CD4-positive, alpha-beta memory T cell (primary cell): ENCODE results near the gene MCRS1. TPM values are rescaled to one million over a fixed set of nuclear protein-coding genes. Genes with fewer than 3 reads are reported as not detected.
A peak's percentile ranks its signal among the peaks of the same experiment; 100 is the strongest.
"Not testable (repeated sequence)": the region's sequence is repeated elsewhere in the genome, so short reads cannot be mapped to it uniquely, and the experiment has no call there.

Experiments
- CTCF ChIA-PET: fragments of 350-600 bp; sonication (Branson Sonifier 250); formaldehyde crosslinking; loops from one replicate; lab custom pipeline; 2021; ENCODE audit warnings: inconsistent platforms; ENCODE audit not compliant: partially characterized antibody; lab: Charles Lee
- POLR2A ChIA-PET: fragments of 350-600 bp; sonication (Branson Sonifier 250); formaldehyde crosslinking; loops from one replicate; lab custom pipeline; 2021; ENCODE audit not compliant: partially characterized antibody; lab: Charles Lee
- DNase-seq, 5 donors: peaks; one replicate each; pipeline versions ENCODE4 v3.0.0 to v3.0.0-alpha.2; 2020 to 2022; ENCODE audit warnings: mixed read lengths in 1 of 5
- H3K27ac ChIP-seq: one replicate; pipeline ENCODE4 v1.7.0; 2013; ENCODE audit warnings: low read depth, low read length
- H3K27me3 ChIP-seq: 2 replicates; pipeline ENCODE4 v1.7.0; 2013; ENCODE audit warnings: mild to moderate bottlenecking, low read length, moderate library complexity; ENCODE audit not compliant: insufficient read depth
- H3K36me3 ChIP-seq: 2 replicates; pipeline ENCODE4 v1.7.0; 2013; ENCODE audit warnings: mild to moderate bottlenecking, low read length, moderate library complexity; ENCODE audit not compliant: insufficient read depth
- H3K4me1 ChIP-seq: 2 replicates; pipeline ENCODE4 v1.7.0; 2013; ENCODE audit warnings: mild to moderate bottlenecking, low read length, moderate library complexity; ENCODE audit not compliant: insufficient read depth
- H3K4me3 ChIP-seq, 2 donors: one replicate each; pipeline ENCODE4 v1.7.0; 2013; ENCODE audit warnings: low read length in 2 of 2, mild to moderate bottlenecking in 1 of 2
- H3K9me3 ChIP-seq, 2 donors: one replicate each; pipeline ENCODE4 v1.7.0; 2013; ENCODE audit warnings: low read length in 2 of 2, control low read depth in 1 of 2; ENCODE audit not compliant: control insufficient read depth in 1 of 2
- H3K27ac Mint-ChIP-seq, 7 donors: one replicate each; pipeline ENCODE4 v1.8.0; 2020 to 2021; ENCODE audit warnings: mixed read lengths in 7 of 7, mild to moderate bottlenecking in 6 of 7, inconsistent platforms in 3 of 7, moderate library complexity in 3 of 7
- H3K27me3 Mint-ChIP-seq, 2 donors: one replicate each; pipeline ENCODE4 v1.8.0; 2020 to 2021; ENCODE audit warnings: mixed read lengths in 2 of 2
- H3K36me3 Mint-ChIP-seq, 2 donors: one replicate each; pipeline ENCODE4 v1.8.0; 2020 to 2021; ENCODE audit warnings: mixed read lengths in 2 of 2, inconsistent platforms in 1 of 2, mild to moderate bottlenecking in 1 of 2
- H3K4me1 Mint-ChIP-seq, 4 donors: one replicate each; pipeline ENCODE4 v1.8.0; 2020 to 2021; ENCODE audit warnings: mixed read lengths in 4 of 4, mild to moderate bottlenecking in 1 of 4
- H3K4me3 Mint-ChIP-seq, 8 donors: one replicate each; pipeline ENCODE4 v1.8.0; 2020 to 2021; ENCODE audit warnings: mixed read lengths in 8 of 8, mild to moderate bottlenecking in 7 of 8, moderate library complexity in 6 of 8, inconsistent platforms in 3 of 8
- H3K9me3 Mint-ChIP-seq, 8 donors: one replicate each; pipeline ENCODE4 v1.8.0; 2020 to 2021; ENCODE audit warnings: mixed read lengths in 8 of 8, mild to moderate bottlenecking in 5 of 8, inconsistent platforms in 3 of 8, moderate library complexity in 1 of 8
- intact Hi-C: fragments of 100-400 bp; cut with micrococcal nuclease; formaldehyde crosslinking; loops from one replicate; pipeline ENCODE4 v1.15.1; 2023
- polyA plus RNA-seq, 2 donors: library from polyadenylated mRNA; unstranded; fragments of 300-500 nt; fragmentation: Illumina TruSeq; gene quantifications; one replicate each; pipeline ENCODE4 v1.2.3, GENCODE V29; 2021
- total RNA-seq, 2 experiments: library from RNA; stranded (reverse); gene quantifications; one replicate each; pipeline ENCODE4 v1.2.3, GENCODE V29; 2021

The MCRS1 gene
- total and polyA plus RNA-seq, 4 experiments from 2014 or later: 58.0 to 78.4 (median 68.3) TPM

DNA sequence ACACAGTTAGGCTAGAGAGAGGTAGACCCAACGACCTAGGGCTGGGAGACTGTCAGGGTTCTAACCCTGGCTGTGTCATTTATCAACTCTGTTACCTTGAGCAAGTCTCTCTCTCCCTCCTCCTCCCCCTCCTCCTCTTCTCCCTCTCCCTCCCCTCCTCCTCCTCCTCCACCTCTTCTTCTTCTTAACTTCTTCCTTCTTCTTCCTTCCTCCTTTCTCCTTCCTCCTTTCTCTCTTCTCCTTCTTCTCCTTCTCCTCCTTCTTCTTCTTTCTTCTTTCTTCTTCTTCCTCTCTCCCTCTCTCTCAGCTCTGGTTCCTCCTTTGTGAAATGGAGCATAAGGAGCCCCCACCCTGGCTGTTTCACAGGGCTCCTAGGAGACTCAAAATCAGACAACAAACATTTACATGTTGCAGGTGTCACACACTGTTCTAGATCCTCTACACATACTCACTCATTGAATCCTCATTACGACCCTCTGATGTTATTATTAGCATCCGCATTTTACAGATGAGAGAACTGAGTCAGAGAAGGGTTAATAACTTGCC is 31.3 kb downstream of the MCRS1 start:
- no peaks in the 10 kb centered on the region for H3K9me3 Mint-ChIP-seq
- H3K27me3 ChIP-seq: no peaks in the 10 kb centered on the region
- peaks cover 2 to 26% (median 15%) of the 10 kb centered on the region in 4 donors for H3K4me1 Mint-ChIP-seq
- peaks cover 0 to 1% of the 10 kb centered on the region in 2 donors for H3K36me3 Mint-ChIP-seq
- H3K36me3 ChIP-seq: no peaks in the 10 kb centered on the region
- no peak overlapping the region for H3K27ac ChIP-seq
- ChIA-PET POLR2A (interaction anchor here (0.9 to 1.9 kb wide), 2 partner anchors 166 to 170 kb away, joined by 3 to 4 read pairs; partner anchors contain the start of gene SPATS2), CTCF (interaction anchor here (1.2 to 2.8 kb wide), 5 partner anchors 17 to 204 kb away, joined by 3 to 12 read pairs (median 6); no protein-coding TSS in a partner anchor)
- no peak overlapping the region for H3K4me3 ChIP-seq
- intact Hi-C loops: no loop called here
- H3K4me3 Mint-ChIP-seq: peak overlapping the region in 7 of 8 donors; percentile 12 to 89 (median 63)
- peak overlapping the region in 3 of 7 donors; percentile 31 to 67 (median 41) for H3K27ac Mint-ChIP-seq
- DNase-seq: no peak
- no peaks in the 10 kb centered on the region for H3K9me3 ChIP-seq
- peaks cover 21% of the 10 kb centered on the region for H3K4me1 ChIP-seq
- H3K27me3 Mint-ChIP-seq: peaks cover 0 to 5% of the 10 kb centered on the region in 2 donors

DNA sequence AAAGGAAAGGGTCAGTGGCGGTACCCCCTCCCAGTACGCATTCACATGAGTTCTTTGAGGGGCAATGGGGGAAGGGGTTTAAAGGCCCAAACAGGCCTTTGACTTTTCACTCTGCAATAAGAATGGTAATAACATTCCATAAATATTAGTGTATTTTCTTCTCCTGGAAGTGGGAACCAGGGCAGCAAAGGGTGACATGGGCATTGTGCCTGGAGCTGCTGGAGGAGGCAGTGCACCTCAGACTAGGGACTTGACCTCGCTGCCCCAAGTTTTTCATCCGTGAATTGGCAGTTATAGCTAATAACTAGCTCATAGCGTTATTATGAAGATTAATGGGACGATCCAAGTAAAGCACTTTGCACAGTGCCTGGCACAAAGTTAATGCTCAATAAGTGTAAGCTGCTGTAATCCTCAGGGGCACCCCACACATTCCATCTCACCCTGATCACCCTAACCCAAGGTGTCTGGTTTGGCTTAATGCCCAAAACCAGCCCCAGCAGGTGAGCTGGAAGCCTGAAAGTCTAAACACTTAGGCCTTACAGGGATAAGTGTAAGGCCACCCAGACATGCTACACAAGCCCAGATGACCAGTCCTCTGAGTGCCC is 31.9 kb downstream of the MCRS1 start:
- Mint-ChIP-seq H3K27ac (peak overlapping the region in 1 of 7 donors; percentile 53), H3K36me3 (peaks cover 0 to 1% of the 10 kb centered on the region in 2 donors)
- POLR2A ChIA-PET: interaction anchor here (1.9 kb wide), 1 partner anchor 169 kb away, joined by 4 read pairs; the partner anchor contains the start of gene SPATS2

DNA sequence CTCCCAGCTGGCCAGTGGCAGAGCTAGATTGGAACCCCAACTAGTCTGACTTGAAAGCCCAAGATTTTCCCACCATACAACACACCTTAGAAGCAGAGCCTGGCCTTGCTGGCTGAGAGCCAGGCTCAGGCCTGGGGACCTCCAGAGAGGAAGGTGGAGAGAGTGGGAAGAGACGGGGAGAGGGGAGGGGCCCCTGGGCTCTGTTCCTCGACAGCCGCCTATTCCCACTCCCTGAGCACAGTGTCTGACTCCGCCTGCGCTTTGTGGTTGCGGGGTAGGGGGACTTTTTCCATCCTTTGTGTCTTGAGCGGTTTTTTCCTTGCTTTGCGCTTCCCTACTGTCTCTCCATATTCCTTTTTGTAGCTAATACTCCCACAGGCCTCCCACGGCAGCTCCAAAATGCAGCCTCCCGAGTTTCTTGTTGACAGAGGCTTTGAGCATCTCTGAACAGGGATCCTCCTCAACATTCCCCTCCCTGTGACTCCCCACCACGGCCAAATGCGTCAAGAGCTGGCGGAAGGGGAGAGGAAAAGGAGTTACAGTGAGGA is 33.1 kb downstream of the MCRS1 start:
- ChIA-PET CTCF (interaction anchor here (1.3 to 2.2 kb wide), 2 partner anchors 16 to 19 kb away, joined by 3 to 7 read pairs; no protein-coding TSS in a partner anchor), POLR2A (no interaction called here)
- intact Hi-C loops: no loop called here
- peaks cover 16% of the 10 kb centered on the region for H3K4me1 ChIP-seq
- peaks cover 0 to 10% (median 4%) of the 10 kb centered on the region in 4 donors for H3K4me1 Mint-ChIP-seq
- H3K27ac Mint-ChIP-seq: no peak overlapping the region
- H3K27me3 Mint-ChIP-seq: peaks cover 0 to 2% of the 10 kb centered on the region in 2 donors
- no peak overlapping the region for H3K4me3 ChIP-seq
- H3K9me3 Mint-ChIP-seq: no peaks in the 10 kb centered on the region
- H3K9me3 ChIP-seq: no peaks in the 10 kb centered on the region
- no peak for DNase-seq
- no peak overlapping the region for H3K27ac ChIP-seq
- H3K27me3 ChIP-seq: no peaks in the 10 kb centered on the region
- H3K36me3 ChIP-seq: no peaks in the 10 kb centered on the region
- no peak overlapping the region for H3K4me3 Mint-ChIP-seq
- H3K36me3 Mint-ChIP-seq: no peaks in the 10 kb centered on the region

More for the DNA sequence above, 31.9 kb downstream of the MCRS1 start:
- peaks cover 0 to 5% of the 10 kb centered on the region in 2 donors for H3K27me3 Mint-ChIP-seq
- Histone ChIP-seq H3K27me3 (no peaks in the 10 kb centered on the region), H3K9me3 (no peaks in the 10 kb centered on the region), H3K4me1 (peaks cover 21% of the 10 kb centered on the region), H3K4me3 (no peak overlapping the region), H3K27ac (no peak overlapping the region), H3K36me3 (no peaks in the 10 kb centered on the region)
- peak overlapping the region in 2 of 8 donors; percentile 17 to 45 for H3K4me3 Mint-ChIP-seq
- intact Hi-C loops: no loop called here
- no peak for DNase-seq
- H3K4me1 Mint-ChIP-seq: peaks cover 2 to 21% (median 13%) of the 10 kb centered on the region in 4 donors
- no peaks in the 10 kb centered on the region for H3K9me3 Mint-ChIP-seq
- CTCF ChIA-PET: interaction anchor here (1.2 to 2.8 kb wide), 3 partner anchors 18 to 178 kb away, joined by 3 to 12 read pairs (median 7); no protein-coding TSS in a partner anchor

DNA sequence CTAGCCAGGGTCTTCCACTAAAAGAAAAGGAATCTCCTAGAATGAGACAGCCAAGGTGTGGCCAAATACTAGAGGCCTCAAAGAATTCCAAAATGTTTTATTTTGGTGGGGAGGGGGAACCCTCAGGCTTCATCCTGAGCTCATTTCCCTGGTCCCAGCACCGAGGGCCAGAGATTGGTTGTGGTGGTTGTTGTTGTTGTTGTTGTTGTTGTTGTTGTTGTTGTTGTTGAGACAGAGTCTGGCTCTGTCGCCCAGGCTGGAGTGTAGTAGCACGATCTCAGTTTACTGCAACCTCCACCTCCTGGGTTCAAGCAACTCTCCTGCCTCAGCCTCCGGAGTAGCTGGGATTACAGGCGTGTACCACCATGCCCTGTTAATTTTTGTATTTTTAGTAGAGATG is 33.8 kb downstream of the MCRS1 start:
- H3K27me3 Mint-ChIP-seq, H3K9me3 Mint-ChIP-seq, H3K4me3 ChIP-seq, H3K36me3 Mint-ChIP-seq, POLR2A ChIA-PET, DNase-seq, H3K27ac ChIP-seq, H3K9me3 ChIP-seq, H3K4me1 Mint-ChIP-seq, intact Hi-C loops, H3K36me3 ChIP-seq, H3K4me3 Mint-ChIP-seq, H3K27me3 ChIP-seq: not testable (repeated sequence)
- H3K27ac Mint-ChIP-seq: peak overlapping the region in 1 of 7 donors; percentile 62
- CTCF ChIA-PET: interaction anchor here (1.3 kb wide), 1 partner anchor 16 kb away, joined by 3 read pairs; no protein-coding TSS in a partner anchor
- peaks cover 10% of the 10 kb centered on the region for H3K4me1 ChIP-seq

DNA sequence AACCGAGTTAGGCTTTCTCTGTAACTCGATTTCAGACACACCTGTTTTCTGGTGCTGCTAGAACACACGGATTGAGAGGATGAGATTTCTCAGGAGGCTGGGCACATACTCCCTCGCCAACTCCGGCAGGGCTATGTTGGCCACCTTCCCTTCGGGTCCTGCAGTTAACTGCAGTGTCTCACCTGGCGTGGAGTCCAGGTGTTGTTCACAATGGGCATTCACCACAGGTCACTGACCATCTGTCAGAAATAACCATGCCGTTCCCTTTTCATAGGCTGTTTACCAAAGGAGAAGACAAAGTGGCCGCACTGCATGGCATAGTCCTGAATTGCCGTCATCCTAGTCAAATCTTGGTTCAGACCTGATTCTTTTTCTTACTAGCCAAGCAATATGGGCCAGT is 34.6 kb downstream of the MCRS1 start:
- no peak overlapping the region for H3K4me3 Mint-ChIP-seq
- no peak overlapping the region for H3K4me3 ChIP-seq
- ChIA-PET CTCF (interaction anchor here (1.4 to 1.5 kb wide), 2 partner anchors 19 to 175 kb away, joined by 4 to 5 read pairs; no protein-coding TSS in a partner anchor), POLR2A (interaction anchor here (1.5 kb wide), 1 partner anchor 167 kb away, joined by 4 read pairs; the partner anchor contains the start of gene SPATS2)
- H3K27ac Mint-ChIP-seq: no peak overlapping the region
- intact Hi-C loops: no loop called here
- no peaks in the 10 kb centered on the region for H3K9me3 Mint-ChIP-seq
- no peak for DNase-seq
- H3K4me1 ChIP-seq: peaks cover 10% of the 10 kb centered on the region
- H3K36me3 Mint-ChIP-seq: no peaks in the 10 kb centered on the region
- H3K27ac ChIP-seq: no peak overlapping the region
- H3K36me3 ChIP-seq: no peaks in the 10 kb centered on the region
- peaks cover 0 to 6% (median under 1%) of the 10 kb centered on the region in 4 donors for H3K4me1 Mint-ChIP-seq
- H3K27me3 ChIP-seq: no peaks in the 10 kb centered on the region
- H3K9me3 ChIP-seq: no peaks in the 10 kb centered on the region
- peaks cover 0 to 2% of the 10 kb centered on the region in 2 donors for H3K27me3 Mint-ChIP-seq

DNA sequence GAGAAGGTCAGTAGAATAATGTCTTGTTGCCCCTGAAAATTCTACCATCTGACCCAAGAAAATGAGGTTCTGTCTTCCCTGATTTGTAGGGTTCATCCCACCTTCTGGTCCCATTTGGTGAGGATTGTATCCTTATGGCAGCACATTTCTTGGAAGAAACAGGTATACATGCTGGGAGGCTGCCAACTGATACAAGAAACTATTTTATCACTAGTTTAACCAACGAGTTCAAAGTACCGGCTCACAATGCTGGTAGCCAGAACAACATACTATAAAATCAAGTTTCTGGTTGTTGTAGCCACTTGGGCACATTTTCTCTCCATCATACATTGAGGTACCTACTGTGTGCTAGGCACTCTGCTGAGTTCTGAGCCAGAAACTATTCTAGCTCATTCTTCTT is 36.2 kb downstream of the MCRS1 start:
- Histone ChIP-seq H3K9me3 (no peaks in the 10 kb centered on the region), H3K4me3 (no peak overlapping the region), H3K27me3 (no peaks in the 10 kb centered on the region), H3K27ac (no peak overlapping the region), H3K36me3 (no peaks in the 10 kb centered on the region), H3K4me1 (no peaks in the 10 kb centered on the region)
- Mint-ChIP-seq H3K27me3 (peaks cover 0 to 2% of the 10 kb centered on the region in 2 donors), H3K4me3 (no peak overlapping the region), H3K4me1 (peaks cover 0 to 1% (median 0%) of the 10 kb centered on the region in 4 donors), H3K9me3 (peaks cover 0 to 2% (median 0%) of the 10 kb centered on the region in 8 donors), H3K36me3 (no peaks in the 10 kb centered on the region), H3K27ac (no peak overlapping the region)
- DNase-seq: no peak
- ChIA-PET CTCF (interaction anchor here (1.4 to 1.5 kb wide), 2 partner anchors 18 to 173 kb away, joined by 4 to 5 read pairs; no protein-coding TSS in a partner anchor), POLR2A (interaction anchor here (1.0 kb wide), 1 partner anchor 19 kb away, joined by 3 read pairs; no protein-coding TSS in a partner anchor)
- intact Hi-C loops: no loop called here
